HG03159 (cell line): ENCODE data around the gene TMEM234.

ENCODE experiments used
- ATAC-seq: cut with Tn5 transposase; IDR thresholded peaks from one replicate; pipeline ENCODE4 v1.9.1; 2021; ENCODE audit warnings: mild to moderate bottlenecking, moderate library complexity; ENCODE audit not compliant: unreplicated experiment

The TMEM234 gene

GRCh38 chr1:32180186-32181060 is 41.7 kb downstream of the TMEM234 start:
- ATAC-seq: no peak

GRCh38 chr1:32179443-32180185 is 42.5 kb downstream of the TMEM234 start, which contains the start of gene TXLNA:
Gene TXLNA, plus strand, starts transcription at chr1:32179675. Its CDS starts 671 bp downstream, at chr1:32180346.
- ATAC-seq: peak; percentile 79

- ATAC-seq: peak; percentile 15
These were observed 43.0 kb downstream of the TMEM234 start for GRCh38 chr1:32179193-32179442.

GRCh38 chr1:32178380-32179192 is 43.6 kb downstream of the TMEM234 start:
- no peak for ATAC-seq

GRCh38 chr1:32172621-32173245 is 49.4 kb downstream of the TMEM234 start:
- ATAC-seq: no peak

GRCh38 chr1:32170991-32171390 is 51.2 kb downstream of the TMEM234 start:
- ATAC-seq: no peak
